IPS DF 4.7 (cell line): Measurements from ENCODE around the gene MCOLN2.
"Not testable (repeated sequence)": the region's sequence is repeated elsewhere in the genome, so short reads cannot be mapped to it uniquely, and the experiment has no call there.

Source experiments
- DNase-seq: peaks from one replicate; pipeline ENCODE4 v3.0.0-alpha.2; 2013; ENCODE audit warnings: low spot score; ENCODE audit errors: extremely low read depth

The MCOLN2 gene

GRCh38 chr1:84944767-84945486 lies 52.0 kb downstream of the MCOLN2 start:
- peak; percentile 64 for DNase-seq

GRCh38 chr1:84941843-84942242 lies 55.1 kb downstream of the MCOLN2 start:
- DNase-seq = no peak

- DNase-seq = no peak
Measured at GRCh38 chr1:84940481-84940880, 56.4 kb downstream of the MCOLN2 start.

GRCh38 chr1:84939761-84940160 lies 57.2 kb downstream of the MCOLN2 start:
- DNase-seq = no peak

GRCh38 chr1:84939151-84939550 lies 57.8 kb downstream of the MCOLN2 start:
- DNase-seq = no peak

- DNase-seq = no peak
Measured at GRCh38 chr1:84936116-84936810, 60.6 kb downstream of the MCOLN2 start.

GRCh38 chr1:84933011-84933611 lies 63.8 kb downstream of the MCOLN2 start:
- no peak for DNase-seq

GRCh38 chr1:84930831-84931230 lies 66.1 kb downstream of the MCOLN2 start:
- no peak for DNase-seq

GRCh38 chr1:84930329-84930728 lies 66.6 kb downstream of the MCOLN2 start:
- DNase-seq = no peak

- no peak for DNase-seq
Measured at GRCh38 chr1:84929581-84929980, 67.3 kb downstream of the MCOLN2 start.

- no peak for DNase-seq
Measured at GRCh38 chr1:84928979-84929378, 67.9 kb downstream of the MCOLN2 start.

- DNase-seq = no peak
Measured at GRCh38 chr1:84923317-84923716, 73.6 kb downstream of the MCOLN2 start.

- DNase-seq = no peak
Measured at GRCh38 chr1:84920159-84920558, 76.8 kb downstream of the MCOLN2 start.

- DNase-seq = no peak
Measured at GRCh38 chr1:84919461-84919970, 77.4 kb downstream of the MCOLN2 start.

- DNase-seq = no peak
Measured at GRCh38 chr1:84918726-84919336, 78.1 kb downstream of the MCOLN2 start.

GRCh38 chr1:84916897-84917296 lies 80.0 kb downstream of the MCOLN2 start:
- no peak for DNase-seq

- DNase-seq = no peak
Measured at GRCh38 chr1:84913555-84913892, 83.4 kb downstream of the MCOLN2 start.

- no peak for DNase-seq
Measured at GRCh38 chr1:84912726-84913554, 84.0 kb downstream of the MCOLN2 start.

GRCh38 chr1:84908746-84909464 lies 88.0 kb downstream of the MCOLN2 start:
- DNase-seq = not testable (repeated sequence)

- DNase-seq = no peak
Measured at GRCh38 chr1:84907095-84907827, 89.7 kb downstream of the MCOLN2 start.
